Omental fat pad (tissue), 4 donors: ENCODE data around the gene ERMP1. TPM values are rescaled to one million over a fixed set of nuclear protein-coding genes. Genes with fewer than 3 reads are reported as not detected.

Experiments
- ATAC-seq: fragments of 150-250 bp; one replicate; pipeline ENCODE4 v1.9.1; 2016; ENCODE audit warnings: mild to moderate bottlenecking, moderate library complexity; ENCODE audit not compliant: low FRiP score
- DNase-seq: peaks from one replicate; pipeline ENCODE4 v3.0.0-alpha.2; 2019; ENCODE audit warnings: low spot score
- CTCF ChIP-seq, 3 donors: fragments of 450-650 bp; IDR thresholded peaks; one replicate each; pipeline ENCODE4 v1.5.1; 2016 to 2017; ENCODE audit warnings: antibody characterized with exemption in 3 of 3, mild to moderate bottlenecking in 3 of 3, moderate library complexity in 2 of 3
- total RNA-seq, 4 donors: library from RNA; depleted of rRNA; stranded (reverse); fragments of >200 nt; gene quantifications; one replicate each; pipeline ENCODE4 v1.1.0, GENCODE V29; 2016

ERMP1 gene
- total RNA-seq, 4 donors from 2014 or later, result 10.7 to 18.9 (median 15.0) TPM

GRCh38 chr9:5853617-5854016 is 20.7 kb upstream of the ERMP1 start:
- ATAC-seq (no peak), DNase-seq (no peak)
- TF ChIP-seq CTCF (IDR thresholded peaks at IDR 0.05), result no peak

- TF ChIP-seq CTCF (IDR thresholded peaks at IDR 0.05), result no peak
- ATAC-seq (no peak), DNase-seq (no peak)
These were observed 20.1 kb upstream of the ERMP1 start for GRCh38 chr9:5852987-5853386.

GRCh38 chr9:5851445-5851844 is 18.5 kb upstream of the ERMP1 start:
- ATAC-seq, result no peak
- TF ChIP-seq CTCF (IDR thresholded peaks at IDR 0.05), result no peak
- DNase-seq, result no peak

GRCh38 chr9:5850724-5851122 is 17.8 kb upstream of the ERMP1 start:
- no peak for DNase-seq
- no peak for ATAC-seq
- TF ChIP-seq CTCF (IDR thresholded peaks at IDR 0.05), result no peak

- DNase-seq (no peak), ATAC-seq (no peak)
- no peak for TF ChIP-seq CTCF (IDR thresholded peaks at IDR 0.05)
These were observed 15.5 kb upstream of the ERMP1 start for GRCh38 chr9:5848372-5848882.

- TF ChIP-seq CTCF (IDR thresholded peaks at IDR 0.05), result no peak
- ATAC-seq (no peak), DNase-seq (no peak)
These were observed 13.6 kb upstream of the ERMP1 start for GRCh38 chr9:5846501-5846921.

- no peak for TF ChIP-seq CTCF (IDR thresholded peaks at IDR 0.05)
- ATAC-seq (no peak), DNase-seq (no peak)
These were observed 13.2 kb upstream of the ERMP1 start for GRCh38 chr9:5846096-5846495.
